Natural killer cell (primary cell): ENCODE data around the gene RPF1. TPM values are rescaled to one million over a fixed set of nuclear protein-coding genes. Genes with fewer than 3 reads are reported as not detected.
"Not testable (repeated sequence)": the region's sequence is repeated elsewhere in the genome, so short reads cannot be mapped to it uniquely, and the experiment has no call there.

Experiments
- ATAC-seq, 3 donors: fragments of 150-1000 bp in 2 of 3; fragments of 200-7000 bp in 1 of 3; cut with Tn5 transposase; 1 replicate in 1 of 3; 2 replicates in 2 of 3; pipeline ENCODE4 v1.10.0; 2021; ENCODE audit warnings: mild to moderate bottlenecking in 2 of 3, moderate library complexity in 2 of 3
- DNase-seq, 2 donors: peaks; one replicate each; pipeline versions ENCODE4 v3.0.0 to v3.0.0-alpha.2; 2013 to 2021; ENCODE audit warnings: mixed read lengths in 1 of 2
- H3K27ac ChIP-seq: one replicate; pipeline ENCODE4 v1.5.1; 2013; ENCODE audit warnings: mild to moderate bottlenecking, low read length
- H3K27me3 ChIP-seq: one replicate; pipeline ENCODE4 v1.6.1; 2013; ENCODE audit warnings: low read length; ENCODE audit not compliant: control insufficient read depth, insufficient read depth
- H3K36me3 ChIP-seq: one replicate; pipeline ENCODE4 v1.6.1; 2013; ENCODE audit warnings: low read length; ENCODE audit not compliant: control insufficient read depth, insufficient read depth
- H3K4me1 ChIP-seq: one replicate; pipeline ENCODE4 v1.6.1; 2013; ENCODE audit warnings: low read length; ENCODE audit not compliant: control insufficient read depth, insufficient read depth
- H3K4me3 ChIP-seq: one replicate; pipeline ENCODE4 v1.5.1; 2013; ENCODE audit warnings: low read length
- H3K9me3 ChIP-seq: one replicate; pipeline ENCODE4 v1.6.1; 2013; ENCODE audit warnings: low read length; ENCODE audit not compliant: control insufficient read depth, insufficient read depth
- H3K27ac Mint-ChIP-seq, 2 donors: one replicate each; pipeline ENCODE4 v1.8.0; 2022; ENCODE audit warnings: mild to moderate bottlenecking in 2 of 2, mixed read lengths in 2 of 2, moderate library complexity in 1 of 2
- H3K27me3 Mint-ChIP-seq, 2 donors: one replicate each; pipeline ENCODE4 v1.8.0; 2022; ENCODE audit warnings: low read depth in 2 of 2, mixed read lengths in 2 of 2
- H3K36me3 Mint-ChIP-seq: one replicate; pipeline ENCODE4 v1.8.0; 2022; ENCODE audit warnings: mixed read lengths
- H3K4me1 Mint-ChIP-seq, 2 donors: one replicate each; pipeline ENCODE4 v1.8.0; 2022; ENCODE audit warnings: mixed read lengths in 2 of 2
- H3K4me3 Mint-ChIP-seq: one replicate; pipeline ENCODE4 v1.8.0; 2022; ENCODE audit warnings: mild to moderate bottlenecking, moderate library complexity, mixed read lengths
- H3K9me3 Mint-ChIP-seq, 2 donors: one replicate each; pipeline ENCODE4 v1.8.0; 2022; ENCODE audit warnings: mixed read lengths in 2 of 2
- WGBS: methylation state at CpG from one replicate; pipeline ENCODE4 v1.1.7; 2013; ENCODE audit warnings: missing lambda C conversion rate; ENCODE audit not compliant: insufficient coverage; 5-methylcytosine and 5-hydroxymethylcytosine counted together
- intact Hi-C: fragments of 100-400 bp; cut with micrococcal nuclease; formaldehyde crosslinking; loops from one replicate; pipeline ENCODE4 v1.14.2; 2022
- total RNA-seq, 4 donors: library from RNA; stranded (reverse); fragments of 120-200 nt in 1 of 4; gene quantifications; one replicate each; pipeline versions ENCODE4 v1.2.3 to v1.2.4, GENCODE V29; 2013 to 2022
- TF ChIP-seq, protein P1 (sequence below): fragments of 200-600 bp; IDR thresholded peaks from one replicate; pipeline ENCODE4 v1.8.0; 2022; ENCODE audit warnings: antibody characterized with exemption

The RPF1 gene
- total RNA-seq, 3 donors from 2014 or later (not counting 1 experiment from before 2014, with no cell fraction given) = 50.0 to 53.0 (median 50.0) TPM

DNA sequence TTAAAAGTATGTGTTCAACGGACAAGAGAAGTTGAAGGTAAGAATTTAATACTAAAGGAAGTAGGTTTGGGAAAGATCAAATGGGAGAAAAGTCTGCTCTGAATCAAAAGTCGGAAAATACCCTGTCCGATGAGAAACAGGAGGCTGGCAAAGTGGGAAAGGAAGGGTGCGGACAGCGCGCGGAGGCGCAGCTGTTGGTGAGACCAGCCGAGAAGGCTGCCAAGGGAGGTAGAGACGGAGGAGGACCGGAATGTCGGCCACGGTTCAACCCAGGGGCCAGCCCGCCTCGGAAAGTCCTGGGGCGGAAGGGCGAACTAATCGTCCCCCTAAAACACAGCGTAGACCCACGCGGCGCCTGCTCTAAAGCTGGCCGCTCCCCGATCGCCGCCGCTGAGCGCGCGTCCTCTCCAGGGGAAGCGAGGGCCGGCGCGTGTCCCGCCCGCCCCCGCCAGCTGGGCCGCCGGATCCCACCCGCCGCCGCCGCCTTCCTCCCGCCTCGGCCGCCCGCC lies 26.5 kb downstream of the RPF1 start:
- DNase-seq (no peak), ATAC-seq (peak; percentile 33 to 61 (median 57))
- under 1% methylated on average over 47 of the region's 47 CpGs for WGBS
- TF ChIP-seq, protein P1, sequence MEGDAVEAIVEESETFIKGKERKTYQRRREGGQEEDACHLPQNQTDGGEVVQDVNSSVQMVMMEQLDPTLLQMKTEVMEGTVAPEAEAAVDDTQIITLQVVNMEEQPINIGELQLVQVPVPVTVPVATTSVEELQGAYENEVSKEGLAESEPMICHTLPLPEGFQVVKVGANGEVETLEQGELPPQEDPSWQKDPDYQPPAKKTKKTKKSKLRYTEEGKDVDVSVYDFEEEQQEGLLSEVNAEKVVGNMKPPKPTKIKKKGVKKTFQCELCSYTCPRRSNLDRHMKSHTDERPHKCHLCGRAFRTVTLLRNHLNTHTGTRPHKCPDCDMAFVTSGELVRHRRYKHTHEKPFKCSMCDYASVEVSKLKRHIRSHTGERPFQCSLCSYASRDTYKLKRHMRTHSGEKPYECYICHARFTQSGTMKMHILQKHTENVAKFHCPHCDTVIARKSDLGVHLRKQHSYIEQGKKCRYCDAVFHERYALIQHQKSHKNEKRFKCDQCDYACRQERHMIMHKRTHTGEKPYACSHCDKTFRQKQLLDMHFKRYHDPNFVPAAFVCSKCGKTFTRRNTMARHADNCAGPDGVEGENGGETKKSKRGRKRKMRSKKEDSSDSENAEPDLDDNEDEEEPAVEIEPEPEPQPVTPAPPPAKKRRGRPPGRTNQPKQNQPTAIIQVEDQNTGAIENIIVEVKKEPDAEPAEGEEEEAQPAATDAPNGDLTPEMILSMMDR = no peak
- peak overlapping the region; percentile 98 for H3K27ac ChIP-seq
- peaks cover 38 to 55% of the 10 kb centered on the region in 2 donors for H3K4me1 Mint-ChIP-seq
- no peaks in the 10 kb centered on the region for H3K9me3 ChIP-seq
- H3K36me3 ChIP-seq = peaks cover 5% of the 10 kb centered on the region
- no peaks in the 10 kb centered on the region for H3K9me3 Mint-ChIP-seq
- H3K27me3 Mint-ChIP-seq = no peaks in the 10 kb centered on the region
- H3K4me3 ChIP-seq = peak overlapping the region; percentile 92
- H3K4me1 ChIP-seq = peaks cover 5% of the 10 kb centered on the region
- peak overlapping the region; percentile 91 to 93 for H3K27ac Mint-ChIP-seq
- H3K4me3 Mint-ChIP-seq = peak overlapping the region; percentile 97
- H3K36me3 Mint-ChIP-seq = no peaks in the 10 kb centered on the region
- intact Hi-C loops = loop anchor here (1.0 to 10.0 kb wide), 6 partner anchors 26 to 361 kb away; partner anchors contain the start of genes CTBS, PRKACB, RPF1 and SSX2IP
- no peaks in the 10 kb centered on the region for H3K27me3 ChIP-seq

- Histone ChIP-seq H3K27ac (peak within 1 kb of the TSS; percentile 98), H3K9me3 (no peaks in the 10 kb centered on the region), H3K4me3 (peak within 1 kb of the TSS; percentile 92), H3K27me3 (no peaks in the 10 kb centered on the region), H3K4me1 (peaks cover 5% of the 10 kb centered on the region), H3K36me3 (no peaks in the 10 kb centered on the region)
- intact Hi-C loops = loop anchor here (1.0 to 10.0 kb wide), 6 partner anchors 27 to 361 kb away; partner anchors contain the start of genes CTBS, PRKACB, RPF1 and SSX2IP
- Mint-ChIP-seq H3K36me3 (no peaks in the 10 kb centered on the region), H3K27me3 (no peaks in the 10 kb centered on the region), H3K4me1 (peaks cover 34 to 49% of the 10 kb centered on the region in 2 donors), H3K4me3 (peak within 1 kb of the TSS; percentile 97), H3K27ac (peak within 1 kb of the TSS; percentile 91 to 93), H3K9me3 (no peaks in the 10 kb centered on the region)
- peak; percentile 95 to 99 for DNase-seq
- TF ChIP-seq, protein P1 = no peak
- peak; percentile 83 to 95 (median 88) for ATAC-seq
- under 1% methylated on average over 60 of the region's 60 CpGs for WGBS
Observed at GRCh38 chr1:84506002-84506728, 27.1 kb downstream of the RPF1 start, which contains the start of the genes GNG5 and SPATA1. TSS of gene GNG5 (minus strand) at chr1:84506581. CDS start at chr1:84506091, 490 bp downstream. TSS of gene SPATA1 (plus strand) at chr1:84506386. CDS start at chr1:84516360, 9,974 bp downstream.

GRCh38 chr1:84506729-84507453 lies 27.8 kb downstream of the RPF1 start:
- H3K4me3 ChIP-seq = peak overlapping the region; percentile 92
- 5% methylated on average over 24 of the region's 26 CpGs for WGBS
- Mint-ChIP-seq H3K27ac (peak overlapping the region; percentile 91 to 93), H3K36me3 (no peaks in the 10 kb centered on the region), H3K4me3 (peak overlapping the region; percentile 97), H3K27me3 (no peaks in the 10 kb centered on the region), H3K9me3 (no peaks in the 10 kb centered on the region), H3K4me1 (peaks cover 27 to 42% of the 10 kb centered on the region in 2 donors)
- H3K4me1 ChIP-seq = peaks cover 5% of the 10 kb centered on the region
- DNase-seq = no peak
- no peaks in the 10 kb centered on the region for H3K27me3 ChIP-seq
- peak overlapping the region; percentile 98 for H3K27ac ChIP-seq
- H3K9me3 ChIP-seq = no peaks in the 10 kb centered on the region
- TF ChIP-seq, protein P1 = no peak
- intact Hi-C loops = loop anchor here (1.0 to 10.0 kb wide), 6 partner anchors 28 to 362 kb away; partner anchors contain the start of genes CTBS, PRKACB, RPF1 and SSX2IP
- no peaks in the 10 kb centered on the region for H3K36me3 ChIP-seq
- no peak for ATAC-seq

GRCh38 chr1:84507887-84508286 lies 28.8 kb downstream of the RPF1 start:
- not testable (repeated sequence) for H3K9me3 Mint-ChIP-seq, H3K9me3 ChIP-seq, H3K4me1 ChIP-seq, H3K27me3 ChIP-seq, ATAC-seq, H3K27ac Mint-ChIP-seq, H3K27me3 Mint-ChIP-seq, DNase-seq, H3K27ac ChIP-seq, H3K36me3 Mint-ChIP-seq, H3K36me3 ChIP-seq, H3K4me3 ChIP-seq
- H3K4me3 Mint-ChIP-seq = peak overlapping the region; percentile 15
- intact Hi-C loops = loop anchor here (2.0 to 10.0 kb wide), 3 partner anchors 65 to 363 kb away; partner anchors contain the start of gene PRKACB
- WGBS = 93% methylated on average over 12 of the region's 14 CpGs
- H3K4me1 Mint-ChIP-seq = peaks cover 27 to 36% of the 10 kb centered on the region in 2 donors
